NCI-H1694 treated with DMSO at 0.1 percent for 48 hours (cell line): Measurements from ENCODE around the gene HP.
"Not testable (repeated sequence)": the region's sequence is repeated elsewhere in the genome, so short reads cannot be mapped to it uniquely, and the experiment has no call there.

Source experiments
- DNase-seq: peaks from one replicate; lab custom pipeline; 2025; lab: John Stamatoyannopoulos, UW

The HP gene

DNA sequence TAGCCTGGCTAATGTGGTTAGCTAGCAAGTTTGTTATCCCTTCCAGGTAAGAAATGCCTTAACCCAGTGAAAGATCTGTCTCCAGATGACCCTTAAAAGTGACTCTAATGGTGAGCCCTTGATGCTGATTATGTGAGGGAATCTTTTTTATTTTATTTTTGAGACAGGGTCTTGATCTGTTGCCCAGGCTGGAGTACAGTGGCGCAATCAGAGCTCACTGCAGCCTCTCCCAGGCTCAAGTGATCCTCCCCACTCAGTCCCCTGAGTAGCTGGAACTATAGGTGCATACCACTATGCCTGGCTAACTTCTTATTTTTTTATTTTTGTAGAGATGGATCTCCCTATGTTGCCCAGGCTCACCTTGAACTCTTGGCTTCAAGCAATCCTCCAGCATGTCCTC lies 10.8 kb upstream of the HP start:
- DNase-seq, result no peak

DNA sequence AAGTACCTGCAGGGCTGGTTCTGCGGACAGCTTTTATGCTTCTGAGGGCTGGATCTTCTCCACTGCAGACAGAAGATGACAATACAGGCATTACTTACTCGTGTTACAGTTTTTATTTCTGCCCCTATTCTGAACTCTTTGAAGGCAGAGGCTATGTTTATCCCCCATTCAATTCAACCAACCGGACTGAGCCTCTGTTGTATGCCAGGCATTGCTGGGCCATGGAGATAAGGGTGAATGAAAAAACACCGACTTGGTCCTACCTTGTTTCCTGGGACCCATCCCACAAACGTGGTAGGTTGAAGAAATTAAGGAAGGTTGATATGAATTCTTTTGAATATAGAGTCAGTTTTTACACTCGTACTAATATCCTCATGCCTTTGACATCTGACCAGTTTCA lies 10.0 kb upstream of the HP start:
- no peak for DNase-seq

DNA sequence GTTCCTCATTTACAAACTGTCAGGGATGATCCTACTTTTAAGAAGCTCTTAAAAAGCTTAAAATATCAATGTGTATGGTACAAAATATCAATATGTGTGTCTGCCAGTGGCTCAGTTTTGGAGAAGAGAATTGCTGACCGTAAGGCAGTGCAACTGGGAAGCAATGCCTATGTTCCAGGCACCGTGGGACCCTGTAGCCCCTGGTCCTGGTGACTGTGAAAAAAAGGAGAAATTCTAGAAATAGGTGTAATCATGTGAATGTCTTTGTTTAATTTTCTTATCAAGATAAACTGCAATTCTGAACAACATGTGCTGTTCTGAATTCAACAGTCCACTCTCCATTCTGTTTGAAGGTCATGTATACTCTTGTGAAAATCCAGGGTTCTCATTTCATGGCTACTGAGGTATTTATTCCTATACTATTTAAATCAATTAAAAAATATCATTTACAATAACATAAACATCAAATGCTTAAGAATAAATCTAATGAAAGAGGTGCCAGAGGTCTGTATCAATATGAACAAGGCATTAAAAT lies 9.4 kb upstream of the HP start:
- no peak for DNase-seq

DNA sequence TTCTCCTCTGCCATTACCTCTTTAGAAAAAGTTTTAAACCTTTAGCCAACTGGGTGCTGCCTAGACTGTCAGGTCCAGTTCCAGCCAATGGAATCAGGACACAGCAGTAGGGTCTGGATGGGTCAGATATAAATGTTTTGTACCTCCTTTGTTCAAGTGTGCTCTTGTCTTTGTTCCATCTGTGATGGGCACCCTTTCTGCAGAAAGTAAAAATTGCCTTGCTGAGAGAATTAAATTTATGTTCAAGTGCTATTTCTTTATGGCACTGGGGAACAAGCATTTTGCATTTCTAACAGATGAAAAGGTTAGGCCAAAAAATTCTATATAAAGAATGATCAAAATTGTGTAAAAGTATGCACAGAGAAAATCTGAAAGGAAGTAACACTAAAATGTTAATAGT lies 5.2 kb upstream of the HP start:
- DNase-seq, result no peak

DNA sequence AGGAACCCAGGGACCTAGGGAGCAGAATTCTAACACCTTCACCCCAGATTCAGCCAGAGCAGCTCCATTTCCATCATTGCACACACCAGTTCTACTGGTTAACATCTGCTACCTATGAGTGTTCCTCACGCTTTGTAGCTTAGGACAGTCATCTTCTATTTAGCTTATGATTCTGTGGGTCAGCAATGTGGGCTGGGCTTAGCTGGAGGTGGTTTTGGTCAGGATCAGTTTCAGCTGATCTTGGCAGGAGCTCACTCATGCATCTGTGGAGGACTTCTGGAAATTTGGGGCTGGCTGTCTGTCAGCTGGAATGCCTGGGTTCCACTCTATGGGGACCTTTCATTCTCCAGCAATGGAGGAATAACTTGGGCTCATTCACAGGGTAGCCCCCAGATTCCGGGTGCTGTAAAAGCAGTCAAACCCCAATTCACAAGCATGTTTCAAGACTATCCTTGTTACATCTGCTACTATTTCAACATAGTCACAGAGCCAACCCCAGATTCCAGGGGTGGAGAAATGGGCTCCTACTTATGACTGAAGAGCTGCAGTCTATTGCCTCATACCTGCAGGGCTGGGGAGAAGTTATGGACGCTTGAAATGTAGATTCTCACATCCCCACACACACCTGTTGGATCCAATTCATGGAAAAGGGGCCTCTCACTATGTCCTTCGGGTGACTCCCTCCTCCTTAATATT lies 3.4 kb upstream of the HP start:
- no peak for DNase-seq

DNA sequence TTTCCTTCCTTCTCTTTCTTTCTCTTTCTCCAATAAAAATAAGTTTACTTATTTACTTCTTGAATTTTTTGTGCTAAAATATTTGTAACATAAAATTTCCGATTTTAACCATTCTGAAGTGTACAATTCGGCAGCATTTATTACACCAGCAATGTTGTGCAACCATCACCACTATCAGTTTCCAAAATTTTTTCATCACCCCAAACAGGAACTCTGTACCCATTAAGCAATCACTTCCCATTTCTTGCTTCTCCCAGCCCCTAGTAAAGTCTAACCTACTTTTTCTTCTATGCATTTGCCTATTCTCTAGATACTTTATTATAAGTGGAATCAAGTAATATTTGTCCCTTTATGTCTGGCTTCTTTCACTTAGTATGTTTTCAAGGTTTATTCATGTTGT lies 2.5 kb upstream of the HP start:
- DNase-seq, result no peak

DNA sequence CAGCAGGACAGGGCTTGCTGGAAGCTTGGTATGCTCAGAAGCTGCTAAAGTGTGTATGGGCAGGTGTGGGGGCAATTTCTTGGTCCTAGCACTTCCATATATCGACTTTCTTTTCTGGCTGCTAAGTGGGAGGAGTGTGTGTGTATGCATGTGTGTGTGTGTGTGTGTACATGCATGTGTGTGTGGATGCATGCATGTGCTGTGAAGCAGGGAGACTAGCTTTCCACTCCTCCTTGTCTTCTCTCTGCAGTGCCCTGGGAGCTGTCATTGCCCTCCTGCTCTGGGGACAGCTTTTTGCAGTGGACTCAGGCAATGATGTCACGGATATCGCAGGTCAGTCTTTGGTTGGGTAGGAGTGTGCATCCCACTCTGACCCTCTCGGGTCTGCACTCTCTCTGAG lies 1.6 kb downstream of the HP start:
- no peak for DNase-seq

DNA sequence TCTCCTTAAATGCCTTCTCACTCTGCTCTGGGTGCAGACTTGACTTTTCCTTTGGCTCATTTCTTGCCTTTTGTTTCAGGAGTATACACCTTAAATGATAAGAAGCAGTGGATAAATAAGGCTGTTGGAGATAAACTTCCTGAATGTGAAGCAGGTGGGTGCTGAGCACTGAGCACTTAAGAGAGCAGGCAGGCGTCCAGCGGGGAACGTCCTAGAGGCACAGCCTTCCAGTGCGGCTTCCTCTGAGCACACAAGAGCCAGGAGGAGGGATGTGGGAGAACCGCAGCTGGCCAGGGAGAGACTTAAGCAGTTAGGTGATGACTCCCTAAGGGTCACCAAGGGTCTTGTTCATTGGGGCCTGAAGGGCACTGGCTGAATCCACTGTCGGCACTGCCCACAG lies 3.0 kb downstream of the HP start:
- not testable (repeated sequence) for DNase-seq

DNA sequence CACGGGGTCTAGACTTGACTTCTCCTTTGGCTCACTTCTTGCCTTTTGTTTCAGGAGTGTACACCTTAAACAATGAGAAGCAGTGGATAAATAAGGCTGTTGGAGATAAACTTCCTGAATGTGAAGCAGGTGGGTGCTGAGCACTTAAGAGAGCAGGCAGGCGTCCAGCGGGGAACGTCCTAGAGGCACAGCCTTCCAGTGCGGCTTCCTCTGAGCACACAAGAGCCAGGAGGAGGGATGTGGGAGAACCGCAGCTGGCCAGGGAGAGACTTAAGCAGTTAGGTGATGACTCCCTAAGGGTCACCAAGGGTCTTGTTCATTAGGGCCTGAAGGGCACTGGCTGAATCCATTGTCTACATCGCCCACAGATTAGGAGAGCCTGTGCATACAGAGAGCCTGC lies 4.8 kb downstream of the HP start:
- DNase-seq, result not testable (repeated sequence)

DNA sequence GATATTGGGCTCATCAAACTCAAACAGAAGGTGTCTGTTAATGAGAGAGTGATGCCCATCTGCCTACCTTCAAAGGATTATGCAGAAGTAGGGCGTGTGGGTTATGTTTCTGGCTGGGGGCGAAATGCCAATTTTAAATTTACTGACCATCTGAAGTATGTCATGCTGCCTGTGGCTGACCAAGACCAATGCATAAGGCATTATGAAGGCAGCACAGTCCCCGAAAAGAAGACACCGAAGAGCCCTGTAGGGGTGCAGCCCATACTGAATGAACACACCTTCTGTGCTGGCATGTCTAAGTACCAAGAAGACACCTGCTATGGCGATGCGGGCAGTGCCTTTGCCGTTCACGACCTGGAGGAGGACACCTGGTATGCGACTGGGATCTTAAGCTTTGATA lies 6.1 kb downstream of the HP start:
- no peak for DNase-seq

DNA sequence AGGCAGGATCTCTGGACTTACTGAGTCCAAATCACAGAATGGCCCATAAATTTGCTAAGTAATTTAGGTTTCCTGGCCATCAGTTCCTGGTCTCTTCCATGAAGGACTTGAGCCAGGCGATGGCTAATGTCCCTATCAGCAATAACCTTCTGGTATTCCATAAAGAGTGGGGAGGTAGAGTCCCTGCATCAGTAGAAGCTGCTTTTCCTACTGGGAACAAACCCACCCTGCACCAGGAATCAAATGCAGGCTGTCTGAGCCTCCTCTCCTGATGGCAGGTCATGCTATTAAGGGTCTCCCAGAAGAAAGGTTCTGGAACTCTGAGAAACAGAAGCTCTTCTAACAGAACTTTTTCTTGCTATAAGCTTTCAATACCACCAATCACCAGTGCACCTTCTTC lies 7.3 kb downstream of the HP start:
- DNase-seq, result no peak

DNA sequence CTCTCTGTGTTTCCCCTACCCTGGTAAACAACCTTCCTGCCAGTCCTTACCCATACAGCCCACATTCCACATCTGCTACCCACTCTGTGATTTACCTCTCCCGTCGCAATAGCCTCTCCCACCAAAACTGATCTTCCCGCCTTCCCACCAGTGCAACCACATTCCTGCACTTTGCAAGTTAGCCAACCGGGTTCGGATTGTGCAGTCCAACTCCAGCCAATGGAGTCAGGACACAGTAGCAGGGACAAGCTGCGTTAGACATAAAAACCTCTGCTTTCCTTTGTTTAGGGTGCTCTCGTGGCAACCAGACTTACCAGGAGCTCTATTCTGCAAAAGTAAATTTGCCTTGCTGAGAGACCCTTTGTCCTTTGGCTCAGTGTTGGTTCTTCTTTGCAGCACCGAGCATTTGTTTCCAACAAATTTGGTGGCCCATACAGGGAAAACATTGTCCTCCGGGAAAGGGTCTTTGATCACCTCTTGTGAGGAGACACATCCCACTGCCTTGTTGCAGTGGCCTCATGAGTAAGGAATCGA lies 10.1 kb downstream of the HP start:
- no peak for DNase-seq

DNA sequence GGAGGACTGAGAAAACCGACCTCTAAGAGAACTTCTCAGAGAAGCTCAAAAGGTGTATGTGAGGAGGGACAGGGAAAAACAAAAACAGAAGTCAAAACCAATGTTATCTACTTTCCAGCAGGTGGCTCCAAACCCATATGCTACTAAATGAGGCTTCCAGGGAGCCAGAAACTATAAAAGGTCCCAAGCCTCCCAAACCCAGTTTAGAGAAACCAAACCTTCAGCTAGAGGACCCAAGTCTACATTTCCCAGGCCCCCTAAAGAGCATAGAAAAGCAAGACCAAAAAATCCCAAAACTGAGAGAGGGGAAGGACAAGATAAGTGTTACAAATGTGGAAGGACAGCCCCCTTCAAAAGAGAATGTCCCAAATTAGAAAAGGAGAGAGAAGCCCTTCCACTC lies 12.4 kb downstream of the HP start:
- DNase-seq, result peak; percentile 56

DNA sequence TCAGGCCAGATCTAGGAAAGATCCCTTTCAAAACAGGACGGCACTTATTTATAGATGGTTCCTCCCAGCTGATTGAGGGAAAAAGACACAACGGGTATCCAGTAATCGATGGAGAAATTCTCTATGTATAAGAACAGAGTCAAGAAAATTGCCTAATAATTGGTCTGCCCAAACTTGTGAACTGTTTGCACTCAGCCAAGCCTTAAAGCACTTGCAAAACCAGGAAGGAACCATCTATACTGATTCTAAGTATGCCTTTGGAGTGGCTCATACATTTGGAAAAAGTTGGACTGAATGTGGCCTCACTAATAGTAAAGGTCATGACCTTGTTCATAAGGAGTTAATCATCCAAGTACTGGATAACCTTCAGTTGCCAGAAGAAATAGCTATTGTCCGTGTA lies 14.6 kb downstream of the HP start:
- DNase-seq, result no peak

DNA sequence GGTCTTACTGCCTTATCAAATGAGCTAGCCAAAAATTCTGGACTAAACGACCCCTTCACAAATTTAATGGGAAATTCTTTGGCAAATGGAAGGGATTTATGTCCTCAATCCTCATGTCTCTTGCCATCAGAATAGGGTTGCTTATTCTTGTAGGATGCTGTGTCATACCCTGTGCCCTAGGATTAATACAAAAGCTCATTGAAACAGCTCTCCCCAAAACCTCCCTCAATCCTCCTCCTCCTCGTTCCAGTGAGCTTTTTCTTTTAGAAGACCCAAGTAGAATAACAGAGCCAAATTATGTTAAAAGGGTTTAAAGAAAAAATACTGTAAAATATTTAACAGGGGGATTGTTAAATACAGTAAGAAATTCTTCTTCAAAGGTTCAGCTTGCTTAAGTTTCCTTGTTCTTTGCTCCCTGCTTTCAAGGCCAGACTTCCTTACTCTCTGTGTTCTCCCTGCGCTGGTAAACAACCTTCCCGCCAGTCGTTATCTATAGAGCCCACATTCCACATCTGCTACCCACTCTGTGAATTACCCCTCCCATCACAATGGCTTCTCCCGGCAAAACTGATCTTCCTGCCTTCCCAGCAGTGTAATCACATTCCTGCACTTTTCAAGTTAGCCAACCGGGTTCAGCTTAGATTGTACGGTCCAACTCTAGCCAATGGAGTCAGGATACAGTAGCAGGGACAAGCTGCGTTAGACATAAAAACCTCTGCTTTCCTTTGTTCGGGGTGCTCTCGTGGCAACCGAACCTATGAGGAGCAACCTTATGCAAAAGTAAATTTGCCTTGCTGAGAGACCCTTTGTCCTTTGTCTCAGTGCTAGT lies 18.4 kb downstream of the HP start:
- DNase-seq, result no peak

DNA sequence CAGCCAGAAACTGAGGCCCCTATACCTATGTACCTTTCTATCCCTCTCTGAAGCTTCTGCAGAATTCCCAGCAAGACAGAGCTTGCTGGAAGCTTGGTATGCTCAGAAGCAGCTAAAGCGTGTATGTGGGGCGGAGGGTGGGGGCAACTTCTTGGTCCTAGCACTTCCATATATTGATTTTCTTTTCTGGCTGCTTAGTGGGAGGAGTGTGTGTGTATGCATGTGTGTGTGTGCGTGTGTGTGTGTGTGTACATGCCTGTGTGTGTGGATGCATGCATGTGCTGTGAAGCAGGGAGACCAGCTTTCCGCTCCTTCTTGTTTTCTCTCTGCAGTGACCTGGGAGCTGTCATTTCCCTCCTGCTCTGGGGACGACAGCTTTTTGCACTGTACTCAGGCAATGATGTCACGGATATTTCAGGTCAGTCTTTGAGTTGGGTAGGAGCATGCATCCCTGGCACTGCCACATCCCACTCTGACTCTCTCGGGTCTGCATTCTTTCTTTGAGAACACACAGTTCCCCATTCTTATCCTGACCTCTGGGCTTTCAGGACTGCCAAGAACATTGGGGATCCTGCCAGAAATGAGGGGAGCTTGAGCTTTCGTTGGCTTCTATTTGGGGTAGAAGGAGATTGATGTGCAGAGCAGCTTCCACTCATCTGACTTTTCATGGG lies 19.4 kb downstream of the HP start:
- DNase-seq, result no peak

DNA sequence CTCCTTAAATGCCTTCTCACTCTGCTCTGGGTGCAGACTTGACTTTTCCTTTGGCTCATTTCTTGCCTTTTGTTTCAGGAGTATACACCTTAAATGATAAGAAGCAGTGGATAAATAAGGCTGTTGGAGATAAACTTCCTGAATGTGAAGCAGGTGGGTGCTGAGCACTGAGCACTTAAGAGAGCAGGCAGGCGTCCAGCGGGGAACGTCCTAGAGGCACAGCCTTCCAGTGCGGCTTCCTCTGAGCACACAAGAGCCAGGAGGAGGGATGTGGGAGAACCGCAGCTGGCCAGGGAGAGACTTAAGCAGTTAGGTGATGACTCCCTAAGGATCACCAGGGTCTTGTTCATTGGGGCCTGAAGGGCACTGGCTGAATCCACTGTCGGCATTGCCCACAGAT lies 20.8 kb downstream of the HP start:
- not testable (repeated sequence) for DNase-seq

DNA sequence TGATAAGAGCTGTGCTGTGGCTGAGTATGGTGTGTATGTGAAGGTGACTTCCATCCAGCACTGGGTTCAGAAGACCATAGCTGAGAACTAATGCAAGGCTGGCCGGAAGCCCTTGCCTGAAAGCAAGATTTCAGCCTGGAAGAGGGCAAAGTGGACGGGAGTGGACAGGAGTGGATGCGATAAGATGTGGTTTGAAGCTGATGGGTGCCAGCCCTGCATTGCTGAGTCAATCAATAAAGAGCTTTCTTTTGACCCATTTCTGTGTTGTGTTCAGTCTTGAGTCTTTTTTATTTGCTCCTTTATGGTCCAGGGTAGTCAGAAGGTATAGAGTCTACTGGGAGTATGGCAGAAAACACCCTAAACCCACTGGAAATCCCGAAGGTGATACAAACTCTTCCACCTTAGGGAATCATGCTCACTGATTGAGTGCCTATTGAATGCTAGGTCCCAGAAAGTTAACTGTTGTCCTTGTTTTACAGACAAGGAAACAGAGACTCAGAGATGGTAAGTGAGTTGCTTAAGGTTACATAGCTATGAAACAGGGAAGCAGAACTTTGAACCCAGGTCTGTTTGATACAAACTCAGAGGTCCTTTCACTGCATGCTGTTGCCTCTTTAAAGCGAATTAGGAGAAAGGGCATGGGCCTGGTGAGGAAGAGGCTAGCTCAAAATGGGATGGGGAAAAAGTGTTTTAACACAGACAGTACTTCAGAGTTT lies 22.8 kb downstream of the HP start:
- not testable (repeated sequence) for DNase-seq

DNA sequence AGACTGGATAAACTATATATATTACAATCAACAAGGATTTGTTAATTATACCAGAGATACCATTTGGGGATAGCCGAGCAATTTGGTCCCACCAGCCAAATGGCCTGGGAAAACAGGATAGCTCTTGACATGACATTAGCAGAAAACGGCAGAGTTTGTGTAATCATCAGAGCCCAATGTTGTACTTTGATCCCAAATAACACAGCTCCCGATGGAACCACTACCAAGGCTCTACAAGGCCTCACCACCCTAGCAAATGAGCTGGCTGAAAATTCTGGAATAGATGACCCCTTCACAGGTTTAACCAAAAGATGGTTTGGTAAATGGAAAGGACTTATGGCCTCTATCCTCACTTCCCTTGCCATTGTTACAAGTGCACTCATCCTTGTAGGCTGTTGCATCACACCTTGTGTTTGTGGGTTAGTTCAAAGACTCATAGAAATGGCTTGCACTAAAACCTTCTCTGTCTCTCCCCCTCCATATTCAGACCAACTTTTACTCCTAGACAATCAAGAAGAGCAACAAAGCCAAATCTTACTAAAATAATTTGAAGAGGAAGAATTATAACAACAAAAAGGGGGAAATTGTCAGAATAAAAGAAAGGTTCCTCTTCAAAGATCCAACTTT lies 29.6 kb downstream of the HP start:
- DNase-seq, result no peak

DNA sequence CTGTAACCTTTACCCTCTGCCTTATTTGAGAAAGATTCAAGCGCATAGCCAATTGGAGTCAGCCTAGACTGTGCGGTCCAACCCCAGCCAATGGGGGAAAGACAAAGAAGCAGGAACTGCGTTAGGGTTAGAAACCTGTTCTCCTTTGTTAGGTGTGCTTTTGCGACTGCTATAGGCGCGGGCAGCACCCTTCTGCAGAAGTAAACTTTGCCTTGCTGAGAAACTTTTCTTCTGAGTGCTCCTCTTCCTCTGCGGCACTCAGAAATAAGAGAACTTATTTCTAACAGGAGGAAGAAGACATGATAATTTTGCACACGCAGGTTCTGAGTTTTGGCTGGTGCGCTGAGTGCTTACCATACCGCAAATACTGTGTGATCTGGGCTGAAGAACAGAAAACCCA lies 30.1 kb downstream of the HP start:
- DNase-seq, result no peak

DNA sequence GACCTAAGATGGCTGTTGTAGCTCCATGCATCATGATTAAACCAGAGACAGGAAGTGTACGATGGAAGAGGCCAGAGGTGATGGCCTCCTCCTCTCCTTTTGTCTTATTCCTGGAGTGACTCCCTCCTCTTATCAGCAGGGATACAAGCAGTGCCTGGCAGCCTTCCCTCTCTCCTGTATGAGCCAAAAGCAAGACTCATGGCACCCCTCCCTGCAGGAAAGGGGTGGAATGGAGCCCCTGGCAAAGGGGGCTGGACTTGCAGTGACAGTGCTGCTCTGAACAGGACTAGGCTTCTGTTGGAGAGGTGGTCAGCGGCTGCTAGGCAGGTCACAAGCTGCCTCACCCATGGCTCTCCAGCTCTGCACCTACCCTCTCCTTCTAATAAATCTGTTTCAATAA lies 30.7 kb downstream of the HP start:
- DNase-seq, result no peak

DNA sequence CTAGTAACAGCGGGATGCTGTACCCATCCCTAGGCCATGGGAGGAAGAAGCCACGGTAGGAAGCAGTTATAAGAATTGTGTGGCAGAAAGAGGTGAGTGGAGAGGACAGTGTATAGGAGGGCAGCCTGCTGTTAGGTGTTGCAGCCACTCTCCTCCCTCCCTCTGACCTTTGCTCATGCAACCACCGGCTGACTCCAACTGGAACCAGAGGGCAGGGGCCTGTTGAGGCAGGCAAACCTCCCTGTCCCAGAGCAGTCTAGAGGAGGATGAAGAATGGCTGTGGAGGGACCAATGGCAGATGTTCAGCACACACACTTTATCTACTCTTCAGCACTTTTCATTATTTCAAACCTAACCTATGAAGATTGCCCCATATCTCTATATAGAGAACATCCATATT lies 36.9 kb downstream of the HP start:
- no peak for DNase-seq
